ENCODE data around the gene SORCS2. TPM values are rescaled to one million over a fixed set of nuclear protein-coding genes. Genes with fewer than 3 reads are reported as not detected.

SORCS2 gene
- total and polyA plus RNA-seq, 7 donors: 0.18 to 1.5 (median 0.36) TPM

DNA sequence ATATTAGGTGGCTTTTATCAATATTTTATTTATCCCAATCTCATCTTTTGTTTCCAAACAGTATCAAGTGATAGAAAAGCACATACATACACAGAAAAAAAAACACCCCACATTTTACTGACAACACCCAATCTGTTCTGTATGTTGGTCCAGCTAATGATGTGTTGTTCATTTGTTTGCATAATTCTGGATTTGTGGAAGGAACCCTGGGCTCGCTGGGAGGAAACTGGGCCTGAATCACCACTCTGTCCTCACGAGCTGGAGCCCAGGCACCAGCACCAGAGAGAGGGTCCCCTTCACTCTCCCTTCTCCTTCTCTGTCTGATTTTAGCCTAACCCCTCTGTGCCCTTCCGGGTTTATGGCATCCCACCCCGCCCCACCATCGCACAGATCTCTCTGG, 162.6 kb downstream of the SORCS2 start:
- peaks cover 0 to 5% (median 0%) of the 10 kb centered on the region in 3 donors for H3K27me3 ChIP-seq (ENCODE audit: insufficient read depth in 3 of 3, low read length in 2 of 3)
- no peaks in the 10 kb centered on the region for H3K36me3 ChIP-seq (ENCODE audit: insufficient read depth in 1 of 2, low read depth in 1 of 2)
- H3K9me3 ChIP-seq: no peaks in the 10 kb centered on the region
- DNase-seq: peak in 1 of 2 donors; percentile 23
- no peak for ATAC-seq
- H3K4me1 ChIP-seq: peaks cover 9% of the 10 kb centered on the region
- WGBS, 3 donors: 85 to 92% (median 86%) methylated on average over 5 of the region's 5 CpGs
- TF ChIP-seq, protein P1, sequence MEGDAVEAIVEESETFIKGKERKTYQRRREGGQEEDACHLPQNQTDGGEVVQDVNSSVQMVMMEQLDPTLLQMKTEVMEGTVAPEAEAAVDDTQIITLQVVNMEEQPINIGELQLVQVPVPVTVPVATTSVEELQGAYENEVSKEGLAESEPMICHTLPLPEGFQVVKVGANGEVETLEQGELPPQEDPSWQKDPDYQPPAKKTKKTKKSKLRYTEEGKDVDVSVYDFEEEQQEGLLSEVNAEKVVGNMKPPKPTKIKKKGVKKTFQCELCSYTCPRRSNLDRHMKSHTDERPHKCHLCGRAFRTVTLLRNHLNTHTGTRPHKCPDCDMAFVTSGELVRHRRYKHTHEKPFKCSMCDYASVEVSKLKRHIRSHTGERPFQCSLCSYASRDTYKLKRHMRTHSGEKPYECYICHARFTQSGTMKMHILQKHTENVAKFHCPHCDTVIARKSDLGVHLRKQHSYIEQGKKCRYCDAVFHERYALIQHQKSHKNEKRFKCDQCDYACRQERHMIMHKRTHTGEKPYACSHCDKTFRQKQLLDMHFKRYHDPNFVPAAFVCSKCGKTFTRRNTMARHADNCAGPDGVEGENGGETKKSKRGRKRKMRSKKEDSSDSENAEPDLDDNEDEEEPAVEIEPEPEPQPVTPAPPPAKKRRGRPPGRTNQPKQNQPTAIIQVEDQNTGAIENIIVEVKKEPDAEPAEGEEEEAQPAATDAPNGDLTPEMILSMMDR (IDR thresholded peaks at IDR 0.05): no peak
- intact Hi-C loops (cut with DNase I): no loop called here
- no peak overlapping the region for H3K4me3 ChIP-seq
- no peak overlapping the region for H3K27ac ChIP-seq

- TF ChIP-seq, protein P1 (IDR thresholded peaks at IDR 0.05): no peak
- intact Hi-C loops (cut with DNase I): no loop called here
- no peaks in the 10 kb centered on the region for H3K36me3 ChIP-seq (ENCODE audit: insufficient read depth in 1 of 2, low read depth in 1 of 2)
- no peak overlapping the region for H3K27ac ChIP-seq
- ATAC-seq: no peak
- H3K4me1 ChIP-seq: peaks cover 9% of the 10 kb centered on the region
- peaks cover 0 to 5% (median 0%) of the 10 kb centered on the region in 3 donors for H3K27me3 ChIP-seq (ENCODE audit: insufficient read depth in 3 of 3, low read length in 2 of 3)
- peak in 1 of 2 donors; percentile 19 for DNase-seq
- H3K9me3 ChIP-seq: no peaks in the 10 kb centered on the region
- WGBS, 3 donors: 86 to 91% (median 88%) methylated on average over 3 of the region's 3 CpGs
- no peak overlapping the region for H3K4me3 ChIP-seq
Observed at GRCh38 chr4:7355795-7356194, 163.5 kb downstream of the SORCS2 start.

DNA sequence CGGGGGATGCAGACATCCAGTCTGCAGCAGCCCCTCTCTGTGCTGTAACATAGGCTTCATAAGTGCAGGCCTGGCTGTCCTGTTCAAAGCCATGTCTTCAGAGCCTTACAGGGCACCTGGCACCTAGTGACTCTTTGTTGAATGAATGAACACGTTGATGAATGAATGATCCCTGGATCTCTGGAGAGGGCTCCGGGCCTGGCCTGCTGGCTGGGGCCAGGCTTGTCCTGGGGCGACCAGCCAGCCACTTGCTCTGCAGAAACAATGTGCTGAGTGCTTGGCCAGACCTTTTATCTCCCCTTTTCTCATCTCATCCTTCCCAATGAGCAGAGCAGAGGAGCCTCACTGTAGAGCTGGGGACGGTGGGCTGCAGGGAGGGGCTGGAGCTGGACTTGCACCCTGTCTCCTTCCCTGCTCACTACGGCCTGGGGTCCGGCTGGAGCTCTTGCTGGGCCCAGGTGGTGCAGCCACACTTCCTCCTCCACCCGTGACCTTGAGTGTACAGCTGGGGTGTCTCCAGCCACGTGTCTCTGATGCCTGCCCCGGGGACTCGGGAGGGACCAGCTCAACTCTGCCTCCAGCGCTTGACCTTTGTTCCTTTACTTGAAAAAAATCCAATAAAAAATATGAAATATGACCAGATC, 164.5 kb downstream of the SORCS2 start:
- ATAC-seq (no peak), DNase-seq (peak in 1 of 2 donors; percentile 30)
- Histone ChIP-seq H3K4me1 (peaks cover 9% of the 10 kb centered on the region), H3K36me3 (ENCODE audit: insufficient read depth in 1 of 2, low read depth in 1 of 2) (no peaks in the 10 kb centered on the region), H3K27me3 (ENCODE audit: insufficient read depth in 3 of 3, low read length in 2 of 3) (peaks cover 0 to 5% (median 0%) of the 10 kb centered on the region in 3 donors), H3K4me3 (no peak overlapping the region), H3K9me3 (no peaks in the 10 kb centered on the region), H3K27ac (no peak overlapping the region)
- TF ChIP-seq, protein P1 (IDR thresholded peaks at IDR 0.05): no peak
- intact Hi-C loops (cut with DNase I): no loop called here
- WGBS, 3 donors: 65 to 72% (median 70%) methylated on average over 12 of the region's 12 CpGs

DNA sequence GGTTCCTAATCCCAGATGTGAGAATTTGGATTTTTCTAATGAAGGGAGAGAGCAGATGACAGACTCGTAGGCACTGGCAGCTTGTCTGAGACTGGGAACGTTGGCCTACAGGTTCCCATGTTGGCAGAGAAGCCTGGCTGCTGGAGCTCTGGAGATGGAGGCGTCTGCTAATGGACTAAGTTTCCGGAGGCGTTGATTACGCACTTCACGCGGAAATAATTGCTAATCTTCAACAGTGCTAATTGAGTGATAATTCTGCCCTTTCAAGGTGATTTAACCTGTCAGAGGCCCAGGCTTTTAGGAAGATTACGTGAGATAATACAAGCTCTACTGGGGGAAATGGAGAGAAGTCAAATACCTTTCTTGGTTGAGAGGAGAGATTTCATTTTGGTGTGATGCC, 165.0 kb downstream of the SORCS2 start:
- peak in 1 of 2 donors; percentile 14 for DNase-seq
- TF ChIP-seq, protein P1 (IDR thresholded peaks at IDR 0.05): no peak
- peaks cover 0 to 4% (median 0%) of the 10 kb centered on the region in 3 donors for H3K27me3 ChIP-seq (ENCODE audit: insufficient read depth in 3 of 3, low read length in 2 of 3)
- WGBS, 3 donors: 84 to 86% (median 86%) methylated on average over 9 of the region's 9 CpGs
- no peak overlapping the region for H3K27ac ChIP-seq
- intact Hi-C loops (cut with DNase I): no loop called here
- no peak overlapping the region for H3K4me3 ChIP-seq
- ATAC-seq: no peak
- peaks cover 9% of the 10 kb centered on the region for H3K4me1 ChIP-seq
- no peaks in the 10 kb centered on the region for H3K9me3 ChIP-seq
- H3K36me3 ChIP-seq (ENCODE audit: insufficient read depth in 1 of 2, low read depth in 1 of 2): no peaks in the 10 kb centered on the region

Data from psoas muscle (tissue), 8 donors.